H1 (cell line): Measurements from ENCODE around the gene SPEN. TPM values are rescaled to one million over a fixed set of nuclear protein-coding genes. Genes with fewer than 3 reads are reported as not detected.

Experiments used
- ASH2L ChIP-seq: fragments of 200-600, 300-600 bp; sonication (generic); IDR thresholded peaks from one replicate; pipeline ENCODE4 v1.7.1; 2017; ENCODE audit warnings: low read length
- BACH1 ChIP-seq: IDR thresholded peaks from 2 replicates; pipeline ENCODE4 v1.6.1; 2012; ENCODE audit warnings: low read length, improper control_type of control experiment
- HDAC2 ChIP-seq, 2 experiments: fragments of 300-600 bp in 1 of 2; sonication (generic) in 1 of 2; IDR thresholded peaks; 2 replicates each; pipeline ENCODE4 v1.6.1; 2011 to 2012; ENCODE audit warnings: low read depth in 2 of 2, low read length in 2 of 2, mild to moderate bottlenecking in 2 of 2, moderate library complexity in 2 of 2, borderline replicate concordance in 1 of 2, inconsistent platforms in 1 of 2
- KDM1A ChIP-seq: fragments of 200-600, 300-600 bp; sonication (generic); IDR thresholded peaks from 2 replicates; pipeline ENCODE4 v1.7.1; 2016; ENCODE audit warnings: mild to moderate bottlenecking, low read length, borderline replicate concordance
- KDM4A ChIP-seq: IDR thresholded peaks from one replicate; pipeline ENCODE4 v1.7.1; 2012; ENCODE audit warnings: low read depth, mild to moderate bottlenecking, moderate library complexity, low read length, inconsistent platforms; ENCODE audit not compliant: severe bottlenecking
- NRF1 ChIP-seq: IDR thresholded peaks from 2 replicates; pipeline ENCODE4 v1.6.1; 2011; ENCODE audit warnings: mild to moderate bottlenecking, low read depth, low read length, improper control_type of control experiment
- POLR2AphosphoS5 ChIP-seq: IDR thresholded peaks from 2 replicates; pipeline ENCODE4 v1.6.1; 2011; ENCODE audit warnings: low read depth, low read length
- RBBP5 ChIP-seq: IDR thresholded peaks from 2 replicates; pipeline ENCODE4 v1.7.1; 2012; ENCODE audit warnings: low read depth, mild to moderate bottlenecking, inconsistent platforms, low read length, moderate library complexity, borderline replicate concordance
- SIN3A ChIP-seq, 2 experiments: IDR thresholded peaks in 1 of 2; conservative IDR thresholded peaks in 1 of 2; 2 replicates each; pipeline ENCODE4 v1.6.1; 2011 to 2012; ENCODE audit warnings: low read length in 2 of 2, improper control_type of control experiment in 1 of 2, low read depth in 1 of 2, mild to moderate bottlenecking in 1 of 2
- SP2 ChIP-seq: IDR thresholded peaks from 2 replicates; pipeline ENCODE4 v1.6.1; 2012; ENCODE audit warnings: mild to moderate bottlenecking, low read length, inconsistent platforms
- SUZ12 ChIP-seq: fragments of 200-600 bp; sonication (generic); IDR thresholded peaks from 2 replicates; pipeline ENCODE4 v1.6.1; 2012; ENCODE audit warnings: mild to moderate bottlenecking, inconsistent platforms, low read length, moderate library complexity, mixed read lengths
- TAF7 ChIP-seq: optimal IDR thresholded peaks from 2 replicates; pipeline ENCODE3; 2011; ENCODE audit warnings: low read depth, mild to moderate bottlenecking, inconsistent platforms, low read length, moderate library complexity, borderline replicate concordance
- TBP ChIP-seq: IDR thresholded peaks from 2 replicates; pipeline ENCODE4 v1.6.1; 2011; ENCODE audit warnings: low read depth, low read length, improper control_type of control experiment
- YY1 ChIP-seq: IDR thresholded peaks from 2 replicates; pipeline ENCODE4 v1.6.1; 2011; ENCODE audit warnings: low read depth, mild to moderate bottlenecking, low read length
- polyA plus RNA-seq, 7 experiments: library from polyadenylated mRNA; depleted of rRNA in 3 of 7; stranded (reverse) in 5 of 7; unstranded in 2 of 7; fragments of >200 nt in 5 of 7; fragments of 200-250 nt in 2 of 7; gene quantifications; 1 replicate in 5 of 7; 2 replicates in 1 of 7; 4 replicates in 1 of 7; pipeline versions ENCODE4 v1.2.1 to v1.2.3, GENCODE V29; 2011 to 2013; ENCODE audit warnings: missing spikeins in 2 of 7, mixed read lengths in 2 of 7
- total RNA-seq: library from RNA; stranded (reverse); fragmentation: NEBNext Ultra II Directional; extraction: Animal tissue kit (Norgen Biotek cat#: 25700); gene quantifications from 2 replicates; pipeline ENCODE4 v1.2.1, GENCODE V29; 2021
- TF ChIP-seq, protein P1 (sequence below): IDR thresholded peaks from 2 replicates; pipeline ENCODE4 v1.6.1; 2011; ENCODE audit warnings: low read length, improper control_type of control experiment
- TF ChIP-seq, protein P2 (sequence below): IDR thresholded peaks from 2 replicates; pipeline ENCODE4 v1.6.1; 2012; ENCODE audit warnings: inconsistent platforms
- TF ChIP-seq, protein P3 (sequence below): IDR thresholded peaks from 2 replicates; pipeline ENCODE4 v1.6.1; 2012; ENCODE audit warnings: inconsistent platforms

SPEN gene
- total and polyA plus RNA-seq, 2 of the 8 experiments (the other 6 are each of a cell fraction or from before 2014, with no cell fraction given) = 12.5 to 52.1 TPM

GRCh38 chr1:15847100-15847892 is at the start of gene SPEN (continued):
- TF ChIP-seq ASH2L (peak; percentile 73), BACH1 (peak; percentile 69; the same call in 1 of the 2 replicates), SIN3A (conservative IDR thresholded peaks at IDR 0.05 in 1 of 2, IDR thresholded peaks at IDR 0.05 in 1 of 2; ENCODE audit: low read depth in 1 of 2, low read length in 2 of 2) (peak in 1 of 2 experiments; percentile 35; a peak in 1 of 4 replicates), SUZ12 (peak; percentile 9; the same call in 1 of the 2 replicates), KDM1A (peak; percentile 75; the same call in 1 of the 2 replicates), RBBP5 (no peak), TBP (peak; percentile 9; the same call in 1 of the 2 replicates), NRF1 (peak; percentile 76), SP2 (no peak), KDM4A (peak; percentile 78), HDAC2 (IDR thresholded peaks at IDR 0.05; ENCODE audit: borderline replicate concordance in 1 of 2, low read depth in 2 of 2, low read length in 2 of 2) (0 out of 4 replicates have a peak, but pooled peaks of 1 of the 2 experiments have one; percentile 66), YY1 (no peak), TAF7 (peak; percentile 25), POLR2AphosphoS5 (peak; percentile 34)
- TF ChIP-seq, protein P1, sequence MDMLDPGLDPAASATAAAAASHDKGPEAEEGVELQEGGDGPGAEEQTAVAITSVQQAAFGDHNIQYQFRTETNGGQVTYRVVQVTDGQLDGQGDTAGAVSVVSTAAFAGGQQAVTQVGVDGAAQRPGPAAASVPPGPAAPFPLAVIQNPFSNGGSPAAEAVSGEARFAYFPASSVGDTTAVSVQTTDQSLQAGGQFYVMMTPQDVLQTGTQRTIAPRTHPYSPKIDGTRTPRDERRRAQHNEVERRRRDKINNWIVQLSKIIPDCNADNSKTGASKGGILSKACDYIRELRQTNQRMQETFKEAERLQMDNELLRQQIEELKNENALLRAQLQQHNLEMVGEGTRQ = no peak
- TF ChIP-seq, protein P2, sequence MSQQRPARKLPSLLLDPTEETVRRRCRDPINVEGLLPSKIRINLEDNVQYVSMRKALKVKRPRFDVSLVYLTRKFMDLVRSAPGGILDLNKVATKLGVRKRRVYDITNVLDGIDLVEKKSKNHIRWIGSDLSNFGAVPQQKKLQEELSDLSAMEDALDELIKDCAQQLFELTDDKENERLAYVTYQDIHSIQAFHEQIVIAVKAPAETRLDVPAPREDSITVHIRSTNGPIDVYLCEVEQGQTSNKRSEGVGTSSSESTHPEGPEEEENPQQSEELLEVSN = peak; percentile 73
- TF ChIP-seq, protein P3, sequence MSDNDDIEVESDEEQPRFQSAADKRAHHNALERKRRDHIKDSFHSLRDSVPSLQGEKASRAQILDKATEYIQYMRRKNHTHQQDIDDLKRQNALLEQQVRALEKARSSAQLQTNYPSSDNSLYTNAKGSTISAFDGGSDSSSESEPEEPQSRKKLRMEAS = peak; percentile 67
